ENCODE measurements around the gene LSM10.

LSM10 gene

DNA sequence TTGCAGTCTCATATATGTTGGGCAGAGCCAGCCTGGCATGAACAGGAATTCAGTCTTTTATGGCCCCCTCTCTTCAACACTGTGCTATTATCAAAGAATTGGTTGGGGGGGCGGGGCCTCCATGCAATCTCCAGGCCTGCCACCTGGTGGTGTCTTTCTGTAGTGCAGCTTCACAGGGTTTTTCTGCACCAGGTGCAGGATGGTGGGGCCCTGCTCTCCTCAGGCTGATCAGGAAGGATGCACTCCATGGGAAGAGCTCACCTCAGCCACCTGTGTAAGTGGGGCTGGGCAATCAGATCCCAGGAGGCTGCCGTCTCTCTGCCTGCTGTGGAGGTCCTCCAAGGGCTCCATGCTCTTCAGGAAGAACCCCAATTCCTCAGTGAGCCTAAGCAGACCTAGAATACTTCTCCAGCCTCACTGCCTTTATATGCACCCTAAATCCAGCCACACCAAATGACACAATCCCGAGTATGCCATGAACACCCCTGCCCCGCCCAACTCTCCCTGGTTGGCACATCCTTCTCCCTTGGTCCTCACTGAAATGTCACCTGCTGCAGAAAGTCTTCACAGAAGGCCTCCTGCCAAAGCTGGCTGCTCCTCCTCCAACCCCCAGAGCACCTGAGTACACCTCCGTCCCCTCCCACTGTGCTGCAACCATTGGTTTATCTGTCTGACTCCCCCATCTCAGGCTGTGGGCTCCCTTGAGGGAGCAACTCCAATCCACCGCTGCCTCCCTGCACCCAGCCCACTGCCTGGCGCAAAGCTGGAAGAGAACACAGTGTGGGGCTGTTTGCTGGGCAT, 28.4 kb downstream of the LSM10 start:
- Mint-ChIP-seq H3K9me3 (no peaks in the 10 kb centered on the region), H3K27me3 (ENCODE audit: low read depth, poor library complexity) (no peaks in the 10 kb centered on the region), H3K4me3 (no peak overlapping the region), H3K4me1 (peaks cover 75% of the 10 kb centered on the region), H3K27ac (peak overlapping the region; percentile 16), H3K36me3 (ENCODE audit: low read depth) (peaks cover 7% of the 10 kb centered on the region)
- peak; percentile 84 for TF ChIP-seq CTCF (IDR thresholded peaks at IDR 0.05)
- DNase-seq = peak; percentile 94

- Mint-ChIP-seq H3K9me3 (no peaks in the 10 kb centered on the region), H3K4me1 (peaks cover 61% of the 10 kb centered on the region), H3K27ac (no peak overlapping the region), H3K4me3 (no peak overlapping the region), H3K27me3 (ENCODE audit: low read depth, poor library complexity) (no peaks in the 10 kb centered on the region), H3K36me3 (ENCODE audit: low read depth) (peaks cover 13% of the 10 kb centered on the region)
- TF ChIP-seq CTCF (IDR thresholded peaks at IDR 0.05) = no peak
- DNase-seq = no peak
Observed at GRCh38 chr1:36367798-36368197, 29.9 kb downstream of the LSM10 start.

GRCh38 chr1:36367066-36367465, 30.6 kb downstream of the LSM10 start:
- Mint-ChIP-seq H3K27me3 (ENCODE audit: low read depth, poor library complexity) (no peaks in the 10 kb centered on the region), H3K4me3 (no peak overlapping the region), H3K9me3 (no peaks in the 10 kb centered on the region), H3K36me3 (ENCODE audit: low read depth) (peaks cover 17% of the 10 kb centered on the region), H3K4me1 (peaks cover 55% of the 10 kb centered on the region), H3K27ac (no peak overlapping the region)
- TF ChIP-seq CTCF (IDR thresholded peaks at IDR 0.05) = no peak
- no peak for DNase-seq

- Mint-ChIP-seq H3K4me3 (peak overlapping the region; percentile 19), H3K36me3 (ENCODE audit: low read depth) (peaks cover 19% of the 10 kb centered on the region), H3K27me3 (ENCODE audit: low read depth, poor library complexity) (peaks cover 2% of the 10 kb centered on the region), H3K27ac (peak overlapping the region; percentile 96), H3K9me3 (no peaks in the 10 kb centered on the region), H3K4me1 (peaks cover 55% of the 10 kb centered on the region)
- DNase-seq = peak; percentile 57
- TF ChIP-seq CTCF (IDR thresholded peaks at IDR 0.05) = no peak
Observed at GRCh38 chr1:36366091-36366661, 31.5 kb downstream of the LSM10 start.

DNA sequence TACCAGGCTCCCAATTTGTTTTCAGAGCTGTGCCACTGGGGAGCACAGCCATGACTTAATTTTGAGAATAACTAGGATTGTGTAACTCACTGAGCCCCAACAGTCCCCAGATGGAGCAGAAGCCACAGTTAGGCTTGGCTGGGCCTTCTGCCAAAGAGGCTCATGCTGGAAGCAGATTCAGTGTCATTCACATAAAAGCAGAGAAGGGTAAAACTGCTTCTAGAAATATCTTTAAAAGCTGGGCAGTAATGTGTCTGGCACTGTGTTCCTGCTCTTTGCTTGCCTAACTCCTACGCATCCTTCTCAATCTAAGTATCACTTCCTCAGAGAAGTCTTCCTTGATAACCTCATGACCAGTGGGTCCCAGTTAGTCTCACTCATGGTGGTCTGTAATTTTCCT, 32.3 kb downstream of the LSM10 start:
- Mint-ChIP-seq H3K9me3 (no peaks in the 10 kb centered on the region), H3K27me3 (ENCODE audit: low read depth, poor library complexity) (peaks cover 3% of the 10 kb centered on the region), H3K4me1 (peaks cover 57% of the 10 kb centered on the region), H3K4me3 (no peak overlapping the region), H3K36me3 (ENCODE audit: low read depth) (peaks cover 19% of the 10 kb centered on the region), H3K27ac (peak overlapping the region; percentile 96)
- no peak for TF ChIP-seq CTCF (IDR thresholded peaks at IDR 0.05)
- no peak for DNase-seq
